T-helper 1 cell treated with Interleukin-12 subunit alpha and Interleukin-12 subunit beta and Interleukin-4 antibody, amounts not matched to agents 30 ng/mL and 1 ng/mL, for 36 hours (primary cell): Measurements from ENCODE around the gene CELF3. TPM values are rescaled to one million over a fixed set of nuclear protein-coding genes. Genes with fewer than 3 reads are reported as not detected.

Source experiments
- intact Hi-C: fragments of 100-400 bp; cut with micrococcal nuclease; formaldehyde crosslinking; loops from one replicate; pipeline ENCODE4 v1.15.1; 2024
- total RNA-seq: library from RNA; stranded (reverse); gene quantifications from 2 replicates; pipeline ENCODE4 v1.2.3, GENCODE V29; 2022

CELF3 gene
- total RNA-seq, 1 donor from 2014 or later: not detected

GRCh38 chr1:151720974-151721787 lies 4.6 kb upstream of the CELF3 start, which contains the start of gene RIIAD1:
TSS of gene RIIAD1 (plus strand) at chr1:151721522. CDS start at chr1:151721537, 15 bp downstream.
- intact Hi-C loops: loop anchor here (1.0 to 5.0 kb wide), 6 partner anchors 42 to 264 kb away; partner anchors contain the start of genes C2CD4D, MRPL9, POGZ and TDRKH

- intact Hi-C loops: loop anchor here (2.0 to 5.0 kb wide), 4 partner anchors 42 to 263 kb away; partner anchors contain the start of genes C2CD4D, MRPL9 and POGZ
These were observed 4.0 kb upstream of the CELF3 start for GRCh38 chr1:151720554-151720953.

DNA sequence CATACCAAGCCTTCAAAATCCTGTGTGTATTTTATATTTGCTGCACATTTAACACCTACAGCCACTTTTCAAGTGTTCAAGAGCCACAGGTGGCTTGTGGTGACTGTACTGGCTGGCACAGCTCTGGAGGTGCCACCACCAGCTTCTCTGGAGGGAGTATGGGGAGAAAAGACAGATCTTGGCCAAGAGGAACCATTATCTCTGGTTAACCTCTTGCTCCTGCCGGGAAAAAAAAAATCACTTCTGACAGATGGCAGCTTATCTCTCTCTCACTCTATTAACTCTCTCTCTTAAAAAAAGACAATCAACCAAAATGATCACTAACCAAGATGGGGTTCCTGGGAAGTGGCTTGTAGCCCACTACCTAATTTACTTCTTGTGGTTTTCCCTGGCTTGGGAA lies 3.5 kb upstream of the CELF3 start:
- intact Hi-C loops: loop anchor here (2.0 to 5.0 kb wide), 4 partner anchors 43 to 263 kb away; partner anchors contain the start of genes C2CD4D, MRPL9 and POGZ

DNA sequence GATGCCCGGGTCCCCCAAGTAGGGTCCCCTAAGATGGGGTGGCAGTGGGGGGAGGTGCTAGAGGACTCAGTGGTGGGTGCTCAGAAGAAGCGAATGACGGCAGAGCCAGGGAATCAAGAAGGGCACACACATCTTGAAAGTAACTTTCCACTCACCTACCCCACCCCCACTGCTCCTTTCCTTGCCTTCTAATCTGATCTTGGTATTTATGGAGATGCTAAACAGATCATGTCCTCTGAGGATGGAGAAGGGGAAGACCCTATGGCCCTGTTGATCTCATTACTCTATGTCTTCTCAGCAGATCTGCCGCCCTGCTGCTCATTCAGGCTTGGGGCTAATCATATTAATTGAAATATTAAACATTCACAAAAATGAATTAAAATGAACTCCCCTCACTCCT lies 2.1 kb upstream of the CELF3 start:
- intact Hi-C loops: no loop called here

DNA sequence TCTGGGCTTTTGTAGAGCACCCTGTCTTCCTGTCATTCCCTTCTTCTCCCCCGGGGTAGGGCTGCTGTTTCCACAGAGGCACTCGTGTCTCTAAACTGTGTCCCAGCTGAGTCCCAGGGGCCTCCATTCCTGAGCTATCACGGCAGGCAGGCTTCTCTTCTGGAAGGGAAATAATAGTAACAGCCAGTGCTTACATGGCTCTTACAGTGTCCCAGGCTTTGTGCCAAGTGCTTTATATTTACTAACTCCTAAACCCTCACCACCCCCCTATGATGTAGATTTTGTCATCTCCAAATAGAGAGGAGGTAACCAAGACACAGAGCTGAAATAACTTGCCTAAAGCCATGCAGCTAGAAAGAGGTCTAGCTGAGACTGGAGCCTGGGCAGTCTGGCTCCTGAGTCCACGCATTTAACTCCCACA lies 1.4 kb upstream of the CELF3 start:
- intact Hi-C loops: no loop called here

- intact Hi-C loops: no loop called here
These were observed 219 bp downstream of the CELF3 start for GRCh38 chr1:151716405-151716762.

DNA sequence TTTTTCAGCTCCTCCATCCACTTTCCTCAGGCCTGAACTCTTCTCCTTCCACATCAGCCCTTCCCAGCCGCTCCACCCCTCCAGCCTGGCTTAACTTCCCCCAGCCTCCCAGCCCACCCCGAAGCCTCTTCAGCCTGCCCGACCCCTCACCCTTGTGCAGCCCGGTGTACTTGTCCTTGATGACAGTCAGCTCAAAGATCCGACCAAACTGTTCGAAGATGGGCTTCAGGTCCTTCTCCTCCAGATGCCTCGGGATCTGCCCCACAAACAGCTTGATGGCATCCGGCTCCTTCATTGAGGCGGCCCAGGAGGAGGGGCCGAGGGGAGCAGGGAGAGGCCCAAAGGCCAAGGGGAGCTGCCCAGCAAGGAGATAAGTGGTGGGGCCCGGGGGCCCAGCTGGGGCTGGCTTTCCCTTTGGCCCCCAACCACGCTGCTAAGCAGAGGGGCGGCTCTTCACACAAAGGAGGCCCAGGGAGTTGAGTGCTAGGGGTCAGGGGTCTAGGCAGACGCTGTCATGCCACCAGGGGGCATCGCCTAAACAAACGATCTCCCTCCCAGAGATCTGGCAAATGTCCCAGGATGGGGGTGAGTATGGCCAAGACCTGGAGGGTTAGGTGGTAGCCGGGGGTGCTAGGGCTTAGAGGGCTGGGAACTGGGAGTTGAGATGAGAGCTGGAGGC lies 738 bp downstream of the CELF3 start:
- intact Hi-C loops: no loop called here

- intact Hi-C loops: no loop called here
These were observed 1.5 kb downstream of the CELF3 start for GRCh38 chr1:151714820-151715725.

DNA sequence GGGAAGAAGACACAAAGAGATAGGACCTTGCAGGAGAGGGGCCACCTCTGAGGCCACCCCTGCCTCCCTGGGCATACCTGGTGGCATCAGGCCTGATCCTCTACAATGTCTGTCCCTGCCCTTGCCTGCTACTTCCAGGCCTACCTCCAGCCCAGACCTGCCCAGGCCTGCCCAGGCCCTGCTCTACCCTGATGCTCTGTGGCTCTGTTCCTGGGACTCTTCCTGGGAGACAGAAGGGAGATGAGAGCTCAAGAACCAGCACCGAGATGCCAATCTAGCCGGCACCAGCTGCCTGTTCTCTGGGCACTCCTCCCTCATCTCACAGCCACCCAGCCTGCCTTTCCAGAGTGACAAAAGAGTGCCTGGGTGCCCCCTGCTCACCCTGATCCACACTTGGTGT lies 2.7 kb downstream of the CELF3 start:
- intact Hi-C loops: no loop called here

GRCh38 chr1:151713044-151713443 lies 3.6 kb downstream of the CELF3 start:
- intact Hi-C loops: no loop called here

DNA sequence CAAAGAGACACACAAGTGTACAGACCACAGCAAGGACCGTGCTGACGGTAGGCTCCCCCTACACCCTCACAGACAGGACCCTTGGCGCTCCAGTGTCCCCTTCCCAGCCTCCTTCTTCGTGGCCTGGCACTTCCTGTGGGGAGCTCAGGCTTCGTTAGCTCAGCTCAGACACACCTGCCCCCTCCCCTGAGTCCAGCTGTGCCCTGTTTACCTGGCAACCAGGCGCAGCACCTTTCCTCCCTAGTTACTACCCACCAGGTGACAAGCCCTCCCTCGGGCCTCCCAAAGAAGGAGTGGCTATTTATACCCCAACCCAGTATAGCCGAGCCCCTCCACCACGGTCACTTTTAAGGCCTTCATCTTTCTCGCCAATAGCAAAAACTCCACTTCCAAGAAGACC lies 4.7 kb downstream of the CELF3 start:
- intact Hi-C loops: no loop called here

DNA sequence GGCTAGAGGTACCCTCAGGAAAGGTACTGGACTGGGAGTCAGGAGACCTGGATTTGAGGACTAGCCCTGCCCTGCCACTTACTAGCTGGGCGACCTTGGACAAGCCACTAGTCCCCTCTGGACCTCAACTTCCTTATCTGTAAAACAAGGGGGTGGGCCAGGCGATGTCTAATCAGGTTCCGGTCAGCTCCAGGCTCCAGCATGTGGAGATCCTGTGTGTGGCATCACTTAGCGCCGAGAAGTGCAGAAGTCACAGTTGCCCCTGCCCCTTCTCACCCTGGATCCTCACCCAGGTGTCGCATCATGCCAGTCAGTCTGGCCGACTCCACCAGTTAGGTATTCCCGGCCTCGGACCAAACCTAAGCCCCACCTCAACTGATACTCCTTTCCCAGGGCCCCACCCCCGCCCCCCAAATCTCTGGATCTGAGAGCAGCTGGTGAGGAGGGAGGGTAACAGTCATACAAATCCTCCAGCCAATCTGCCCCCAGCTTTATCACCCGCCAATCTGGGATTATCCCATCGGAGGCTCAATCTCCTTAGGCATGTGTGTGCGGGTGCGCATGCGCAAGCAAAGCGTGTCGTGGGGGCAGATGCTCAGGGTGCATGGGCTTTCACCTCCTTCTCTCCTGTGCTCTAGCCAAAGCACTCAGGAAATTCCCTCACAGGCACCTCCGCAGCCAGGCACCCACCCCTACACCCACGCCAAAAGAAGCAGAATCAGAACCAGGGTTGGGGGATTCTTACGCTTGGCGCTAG lies 5.4 kb downstream of the CELF3 start:
- intact Hi-C loops: no loop called here

DNA sequence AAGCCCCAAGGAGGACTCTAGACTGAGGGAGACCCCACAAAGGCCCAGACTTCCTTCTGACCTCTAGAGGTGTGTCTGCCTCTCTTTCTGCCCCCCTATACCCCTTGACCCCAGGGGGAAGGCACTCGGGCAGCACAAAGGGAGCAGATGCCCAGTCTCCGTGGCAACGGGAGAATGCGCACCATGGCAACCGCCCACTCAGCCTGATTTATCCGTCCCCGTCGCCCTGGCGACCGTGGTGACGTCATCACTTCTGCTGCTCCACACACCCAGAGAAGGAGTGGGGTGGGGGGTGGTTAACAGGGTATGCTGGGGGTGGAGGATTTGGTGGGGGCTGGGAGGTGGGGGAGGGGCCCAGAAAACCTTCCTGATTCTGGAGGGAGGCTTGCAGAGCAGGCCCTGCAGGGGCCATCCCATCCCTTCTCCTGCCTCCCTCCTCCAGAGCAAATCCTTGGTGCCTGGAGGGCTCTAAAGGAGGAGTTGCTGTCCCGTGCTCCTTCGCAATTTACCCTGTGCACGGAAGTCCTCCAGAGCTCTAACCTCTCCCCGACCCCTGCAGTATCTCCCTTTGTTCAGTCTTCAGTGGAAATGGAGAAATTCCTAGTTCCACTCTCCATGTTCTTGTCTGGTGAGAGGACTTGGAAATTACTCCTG lies 6.3 kb downstream of the CELF3 start:
- intact Hi-C loops: no loop called here

- intact Hi-C loops: no loop called here
These were observed 7.7 kb downstream of the CELF3 start for GRCh38 chr1:151708891-151709290.

- intact Hi-C loops: no loop called here
These were observed 9.0 kb downstream of the CELF3 start for GRCh38 chr1:151707541-151708065.

DNA sequence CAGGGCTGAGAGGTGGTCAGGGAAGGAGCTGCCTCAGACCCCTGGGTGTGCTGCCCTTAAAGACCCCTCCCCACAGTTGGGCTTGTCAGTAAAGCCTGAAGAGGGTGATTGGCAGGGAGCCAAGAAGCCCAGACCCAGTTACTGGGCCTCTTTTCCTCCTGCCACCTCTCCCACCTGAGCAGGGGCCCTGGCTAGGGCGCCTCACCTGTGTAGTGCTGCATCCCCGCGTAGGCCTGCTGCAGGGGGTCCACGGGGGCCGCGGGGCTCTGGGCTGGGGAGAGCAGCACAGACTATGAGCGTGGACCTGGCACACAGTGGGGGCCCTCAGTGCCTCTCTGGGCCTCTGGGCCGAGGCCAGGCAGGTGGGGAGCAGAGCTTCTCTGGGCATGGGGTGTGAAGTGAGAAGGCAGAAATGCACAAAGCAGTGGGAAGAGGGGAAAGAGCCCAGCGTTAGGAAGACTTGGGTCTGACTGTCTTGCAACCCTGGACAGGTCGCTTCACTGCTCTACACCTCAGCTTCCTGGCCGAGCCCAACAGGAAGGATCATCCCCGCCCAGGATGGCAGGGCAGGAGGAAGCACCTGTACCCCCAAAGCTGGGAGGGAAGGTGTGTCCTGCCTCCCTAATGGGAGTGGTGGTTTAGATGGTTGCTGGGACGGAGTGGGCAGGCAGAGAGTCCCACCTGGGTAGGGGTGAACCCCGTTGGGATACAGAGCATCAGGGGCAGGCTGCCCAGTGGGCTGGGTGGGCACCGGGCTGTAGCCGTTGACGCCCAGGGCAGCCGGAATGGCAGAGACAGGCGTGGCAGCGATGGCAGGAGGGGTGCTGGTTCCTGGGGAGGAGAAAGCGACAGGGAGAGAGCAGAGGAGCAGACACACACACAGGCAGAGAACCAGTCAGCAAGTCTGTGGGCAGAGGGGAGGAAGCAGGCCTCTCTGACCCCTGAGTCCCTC lies 9.9 kb downstream of the CELF3 start:
- intact Hi-C loops: no loop called here

DNA sequence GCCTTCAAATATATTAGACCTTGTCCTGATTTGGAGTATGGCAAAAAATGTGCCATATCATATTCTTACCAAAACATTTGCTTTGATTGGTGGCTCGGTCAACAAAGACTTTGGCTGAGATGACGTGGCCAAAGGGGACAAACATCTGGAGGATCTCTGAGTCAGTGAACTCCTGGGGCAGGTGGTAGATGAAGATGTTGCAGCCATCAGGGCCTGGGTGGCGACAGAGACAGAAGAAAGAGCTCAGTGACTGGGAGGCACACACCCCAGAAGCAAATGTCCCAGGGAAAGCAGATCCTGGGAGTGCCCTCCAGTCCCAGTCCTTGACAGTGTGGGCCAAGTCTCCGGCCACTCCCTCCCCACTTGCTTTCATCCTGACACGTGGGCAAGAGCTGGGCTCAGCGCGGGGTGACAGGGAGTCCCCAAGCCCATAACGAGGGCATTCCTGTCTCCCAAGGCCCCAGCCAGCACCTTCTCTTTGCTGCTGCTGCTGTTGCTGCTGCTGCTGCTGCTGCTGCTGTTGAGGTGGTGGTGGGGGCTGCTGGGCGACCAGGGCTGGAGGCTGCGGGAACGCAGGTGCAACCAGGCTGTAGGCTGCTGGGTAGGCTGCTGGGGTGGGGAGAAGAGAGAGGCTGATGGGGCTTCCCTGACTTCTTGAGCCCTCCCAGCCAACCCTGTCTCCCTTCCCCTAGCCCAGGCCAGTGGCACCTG lies 10.7 kb downstream of the CELF3 start:
- intact Hi-C loops: no loop called here

GRCh38 chr1:151705146-151705545 lies 11.5 kb downstream of the CELF3 start:
- intact Hi-C loops: no loop called here
